GM19328 (cell line): ENCODE results near the gene CHD2.
"Not testable (repeated sequence)": the region's sequence is repeated elsewhere in the genome, so short reads cannot be mapped to it uniquely, and the experiment has no call there.

Source experiments
- ATAC-seq: cut with Tn5 transposase; IDR thresholded peaks from one replicate; pipeline ENCODE4 v1.9.1; 2021; ENCODE audit warnings: mild to moderate bottlenecking, moderate library complexity; ENCODE audit not compliant: unreplicated experiment

The CHD2 gene

DNA sequence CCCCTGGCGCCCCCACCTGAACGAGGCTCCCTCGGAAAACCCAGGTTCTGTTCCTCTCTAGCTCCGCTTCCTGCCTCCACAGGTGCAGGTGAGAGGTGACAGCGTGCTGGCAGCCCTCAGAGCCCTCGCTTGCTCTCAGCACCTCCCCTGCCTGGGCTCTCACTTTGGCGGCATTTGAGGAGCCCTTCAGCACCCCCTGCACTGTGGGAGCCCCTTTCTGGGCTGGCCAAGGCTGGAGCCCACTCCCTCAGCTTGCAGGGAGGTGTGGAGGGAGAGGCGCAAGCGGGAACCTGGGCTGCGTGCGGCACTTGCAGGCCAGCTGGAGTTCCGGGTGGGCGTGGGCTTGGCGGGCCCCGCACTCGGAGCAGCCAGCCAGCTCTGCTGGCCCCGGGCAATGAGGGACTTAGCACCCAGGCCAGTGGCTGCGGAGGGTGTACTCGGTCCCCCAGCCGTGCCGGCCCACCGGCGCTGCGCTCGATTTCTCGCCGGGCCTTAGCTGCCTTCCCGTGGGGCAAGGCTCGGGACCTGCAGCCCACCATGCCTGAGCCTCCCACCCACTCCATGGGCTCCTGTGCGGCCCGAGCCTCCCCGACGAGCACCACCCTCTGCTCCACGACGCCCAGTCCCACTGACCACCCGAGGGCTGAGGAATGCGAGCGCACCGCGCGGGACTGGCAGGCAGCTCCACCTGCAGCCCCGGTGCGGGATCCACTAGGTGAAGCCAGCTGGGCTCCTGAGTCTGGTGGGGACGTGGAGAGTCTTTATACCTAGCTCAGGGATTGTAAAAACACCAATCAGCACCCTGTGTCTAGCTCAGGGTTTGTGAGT, 131.6 kb downstream of the CHD2 start:
- ATAC-seq: not testable (repeated sequence)

DNA sequence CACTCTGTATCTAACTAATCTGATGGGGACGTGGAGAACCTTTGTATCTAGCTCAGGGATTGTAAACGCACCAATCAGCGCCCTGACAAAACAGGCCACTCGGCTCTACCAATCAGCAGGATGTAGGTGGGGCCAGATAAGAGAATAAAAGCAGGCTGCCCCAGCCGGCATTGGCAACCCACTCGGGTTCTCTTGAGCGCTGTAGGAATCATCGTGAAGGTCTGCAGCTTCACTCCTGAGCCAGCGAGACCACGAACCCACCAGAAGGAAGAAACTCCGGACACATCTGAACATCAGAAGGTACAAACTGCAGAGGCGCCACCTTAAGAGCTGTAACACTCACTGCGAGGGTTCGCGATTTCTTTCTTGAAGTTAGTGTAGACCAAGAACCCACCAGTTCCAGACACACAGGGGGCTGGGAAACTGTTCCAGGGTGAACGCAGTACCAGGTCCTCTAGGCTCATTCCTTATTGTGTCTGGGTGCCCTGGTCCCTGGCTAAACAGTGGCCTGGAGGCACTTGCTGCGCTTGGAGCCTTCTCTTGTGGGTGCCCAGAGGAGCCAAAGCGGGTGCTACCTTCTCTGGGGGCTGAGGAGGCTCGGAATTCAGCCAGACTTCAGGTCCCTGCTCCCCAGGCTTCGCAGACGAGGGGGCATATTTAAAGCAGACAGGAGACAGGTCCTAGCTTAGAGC, 132.5 kb downstream of the CHD2 start:
- not testable (repeated sequence) for ATAC-seq

DNA sequence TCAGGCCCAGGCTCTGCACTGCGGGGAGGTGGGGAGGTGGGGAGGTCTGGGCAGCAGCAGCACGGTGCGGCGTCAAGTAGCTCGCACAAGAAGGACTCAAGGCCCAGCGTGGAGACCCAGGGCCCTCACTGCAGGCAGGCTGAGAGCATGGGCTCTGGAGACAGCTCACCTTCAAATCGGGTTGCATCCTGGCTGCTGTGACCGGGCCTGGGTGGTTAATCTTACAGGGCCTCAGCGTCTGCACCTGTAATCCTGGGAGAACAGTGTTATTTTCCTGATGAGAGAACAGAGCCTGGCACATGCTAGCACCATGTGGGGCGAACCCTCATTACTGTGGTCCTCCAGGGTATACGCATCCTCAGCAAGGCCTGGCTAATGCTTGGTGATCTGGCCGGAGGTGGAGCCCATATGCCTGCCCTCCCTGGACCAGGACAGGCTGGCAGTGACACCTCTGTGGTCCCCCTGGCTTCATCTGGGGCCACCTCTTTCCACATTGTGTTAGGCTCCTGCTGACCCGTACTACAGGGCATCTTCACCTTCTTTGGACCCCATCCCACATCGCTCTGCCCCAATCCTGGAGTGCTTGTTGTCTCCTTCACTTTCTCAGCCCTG, 133.4 kb downstream of the CHD2 start:
- ATAC-seq: no peak

DNA sequence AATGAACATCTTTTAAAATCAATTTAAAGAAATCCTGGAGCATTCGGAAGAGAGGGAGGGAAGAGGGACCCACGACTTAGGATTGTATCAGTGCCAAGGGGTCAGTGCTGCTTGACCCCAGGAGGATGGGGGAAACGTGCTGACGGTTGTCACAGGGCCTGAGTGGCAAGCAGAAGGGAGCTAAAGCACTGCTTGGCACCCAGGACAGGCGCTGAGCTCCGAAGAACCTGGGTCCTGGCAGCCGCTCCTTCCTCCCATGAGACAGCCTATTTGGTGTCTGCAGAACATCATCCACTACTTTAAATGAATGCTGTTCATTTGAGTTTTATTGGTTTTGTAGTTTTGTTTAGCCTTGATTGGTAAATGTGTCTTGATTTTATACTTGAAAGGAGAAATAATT, 134.4 kb downstream of the CHD2 start:
- no peak for ATAC-seq

DNA sequence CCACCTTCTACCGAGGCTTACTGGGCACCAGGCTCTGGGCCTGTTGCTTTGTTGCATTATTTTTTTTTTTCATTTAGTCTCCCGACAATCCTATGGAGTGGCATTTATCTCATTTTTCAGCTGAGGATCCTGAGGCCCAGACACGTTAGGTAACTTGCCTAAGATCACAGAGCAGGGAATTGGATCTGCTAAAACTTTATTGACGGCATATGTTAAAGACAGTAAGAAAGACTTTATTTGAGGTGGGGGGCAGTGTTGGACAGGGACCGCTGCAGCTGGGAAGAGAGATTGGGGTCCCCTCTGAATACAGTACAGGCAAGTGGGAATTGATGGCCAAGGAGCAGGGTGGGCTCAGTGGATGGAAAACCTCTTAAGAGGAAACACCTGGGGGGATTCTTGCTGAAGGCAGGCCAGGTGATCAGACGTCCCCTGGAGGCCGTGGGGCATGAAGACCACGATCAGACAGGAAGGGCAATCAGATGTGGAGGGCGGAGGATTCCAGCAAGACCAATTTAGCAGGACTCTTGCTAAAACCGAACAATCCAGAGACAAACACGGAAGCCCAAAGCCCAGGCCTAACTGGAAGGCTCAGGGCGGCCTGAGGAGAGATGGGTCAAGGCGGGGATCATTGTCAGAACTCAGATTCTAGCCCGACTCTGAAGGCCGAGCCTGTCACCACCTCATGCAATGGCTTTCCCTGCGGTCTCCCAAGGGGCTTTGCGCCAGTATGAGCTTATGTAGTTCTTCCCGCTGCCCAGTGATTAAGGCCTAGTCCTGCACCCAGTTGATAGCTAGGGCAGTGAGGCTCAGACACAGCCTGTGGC, 135.2 kb downstream of the CHD2 start:
- ATAC-seq: no peak

DNA sequence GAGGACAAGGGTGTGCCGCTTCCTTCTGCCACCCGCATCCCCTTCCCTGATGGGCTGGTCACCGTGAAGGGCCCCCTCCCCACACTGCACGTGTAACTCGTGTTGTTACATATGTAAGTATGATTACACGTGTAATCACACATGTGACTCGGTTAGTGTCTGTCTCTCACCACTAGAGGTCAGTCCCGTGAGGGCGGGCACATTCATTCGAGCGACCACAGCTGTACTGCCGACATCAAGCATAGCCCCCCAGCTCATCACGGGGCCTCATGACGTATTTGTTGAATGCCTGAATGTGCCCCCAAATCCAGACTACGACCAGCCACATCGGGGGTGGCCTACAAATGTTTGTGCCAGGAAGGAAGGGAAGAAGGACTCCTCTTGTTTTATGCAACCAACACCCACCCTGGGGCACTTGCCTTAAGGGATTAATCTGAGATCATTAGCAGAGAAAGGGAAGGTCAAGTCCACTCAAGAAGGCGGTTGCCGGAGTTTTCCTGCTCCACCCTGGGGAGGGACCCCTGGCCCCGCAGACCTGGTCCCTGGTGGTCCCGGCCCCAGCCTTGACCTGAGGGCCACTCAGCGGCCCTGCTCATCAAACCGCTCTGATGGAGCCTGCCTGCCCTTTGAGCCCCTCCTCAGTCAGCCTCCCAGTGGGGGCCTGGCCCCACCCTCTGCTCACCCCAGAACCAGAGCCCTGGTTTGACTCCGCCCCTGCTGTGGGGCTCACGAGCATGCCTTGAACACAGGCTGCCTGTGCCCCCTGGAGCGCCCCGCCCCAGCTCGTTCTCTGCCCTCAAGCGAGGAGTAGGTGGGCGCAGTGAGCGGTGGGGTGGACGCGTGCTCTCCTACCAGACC, 136.1 kb downstream of the CHD2 start:
- peak; percentile 61 for ATAC-seq

DNA sequence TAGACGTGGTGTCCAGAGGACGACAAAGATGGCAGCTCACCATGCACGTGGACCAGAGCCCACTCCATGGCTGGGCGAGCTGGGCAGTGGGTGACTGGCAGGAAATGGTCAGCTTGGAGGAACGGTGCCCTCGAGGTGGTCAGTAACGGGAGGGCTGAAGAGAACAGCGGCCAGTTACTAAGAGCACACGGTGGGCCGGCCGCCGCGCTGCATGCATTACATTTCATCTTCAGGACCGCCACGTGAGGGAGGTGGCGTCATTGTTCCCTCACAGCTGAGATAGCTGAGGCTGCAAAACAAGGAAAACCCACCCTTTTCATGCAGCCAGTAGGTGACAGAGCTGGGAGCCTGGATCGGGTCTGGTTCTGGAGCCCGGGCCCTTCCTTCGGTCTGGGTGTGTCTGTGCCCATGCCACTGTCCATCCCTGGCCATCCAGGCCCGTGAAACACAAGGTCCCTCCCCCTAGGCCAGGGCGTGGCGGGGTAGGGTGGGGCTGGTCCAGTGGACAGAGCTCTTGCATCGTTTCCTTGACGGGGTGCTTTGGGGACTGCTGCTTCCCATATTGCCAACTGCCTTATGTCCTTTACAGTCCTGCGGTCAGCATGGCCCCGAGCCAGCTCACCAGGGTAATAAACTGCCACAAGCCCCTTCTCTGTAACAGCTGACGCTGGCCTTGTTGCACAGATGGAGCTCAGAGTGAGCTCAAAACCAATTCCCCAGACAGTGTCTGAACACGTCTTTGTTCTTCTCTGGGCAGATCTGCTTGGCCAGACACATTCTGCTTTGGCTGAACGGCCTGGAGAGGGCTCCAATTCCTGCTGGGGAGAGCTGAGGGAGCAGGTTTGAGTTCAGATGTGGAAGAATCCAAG, 137.1 kb downstream of the CHD2 start:
- no peak for ATAC-seq

DNA sequence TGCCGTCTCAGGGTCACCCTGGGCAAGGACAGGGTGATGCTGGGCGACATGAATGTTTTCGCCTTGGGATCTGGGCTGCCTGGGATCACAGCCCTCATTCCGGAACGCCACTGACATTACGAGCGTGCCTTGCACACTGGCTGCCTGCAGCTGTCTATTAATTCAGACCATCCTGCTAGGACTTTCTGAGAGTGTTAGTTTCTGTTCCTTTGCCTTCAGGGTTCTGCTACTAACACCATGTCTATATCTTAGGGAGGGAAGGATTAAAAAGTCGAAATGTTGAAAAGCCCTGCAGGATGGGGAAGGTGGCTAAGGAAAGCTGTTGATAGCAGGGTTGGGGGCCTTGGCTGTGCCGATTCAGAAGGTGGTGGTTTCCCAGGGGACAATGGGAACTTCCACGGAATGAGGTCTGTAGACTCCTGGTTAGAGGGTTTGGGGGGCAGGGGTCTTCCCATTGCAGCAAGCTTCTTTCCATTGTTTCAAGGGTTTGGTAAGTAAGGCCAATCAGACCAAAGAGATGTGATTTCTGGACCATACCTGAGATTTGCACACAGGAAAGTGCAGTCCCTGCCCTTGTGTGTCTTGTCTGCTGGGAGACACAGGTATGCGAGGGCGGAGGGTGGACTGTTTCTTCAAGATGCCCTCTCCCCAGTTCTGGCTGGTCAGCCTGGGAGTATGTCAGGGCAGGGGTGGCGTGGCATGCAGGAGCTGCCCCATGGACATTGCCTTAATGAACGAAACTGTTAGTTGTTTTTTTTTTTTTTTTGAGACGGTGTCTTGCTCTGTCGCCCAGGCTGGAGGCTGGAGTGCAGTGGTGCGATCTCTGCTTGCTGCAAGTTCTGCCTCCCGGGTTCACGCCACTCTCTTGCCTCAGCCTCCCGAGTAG, 137.9 kb downstream of the CHD2 start:
- no peak for ATAC-seq

DNA sequence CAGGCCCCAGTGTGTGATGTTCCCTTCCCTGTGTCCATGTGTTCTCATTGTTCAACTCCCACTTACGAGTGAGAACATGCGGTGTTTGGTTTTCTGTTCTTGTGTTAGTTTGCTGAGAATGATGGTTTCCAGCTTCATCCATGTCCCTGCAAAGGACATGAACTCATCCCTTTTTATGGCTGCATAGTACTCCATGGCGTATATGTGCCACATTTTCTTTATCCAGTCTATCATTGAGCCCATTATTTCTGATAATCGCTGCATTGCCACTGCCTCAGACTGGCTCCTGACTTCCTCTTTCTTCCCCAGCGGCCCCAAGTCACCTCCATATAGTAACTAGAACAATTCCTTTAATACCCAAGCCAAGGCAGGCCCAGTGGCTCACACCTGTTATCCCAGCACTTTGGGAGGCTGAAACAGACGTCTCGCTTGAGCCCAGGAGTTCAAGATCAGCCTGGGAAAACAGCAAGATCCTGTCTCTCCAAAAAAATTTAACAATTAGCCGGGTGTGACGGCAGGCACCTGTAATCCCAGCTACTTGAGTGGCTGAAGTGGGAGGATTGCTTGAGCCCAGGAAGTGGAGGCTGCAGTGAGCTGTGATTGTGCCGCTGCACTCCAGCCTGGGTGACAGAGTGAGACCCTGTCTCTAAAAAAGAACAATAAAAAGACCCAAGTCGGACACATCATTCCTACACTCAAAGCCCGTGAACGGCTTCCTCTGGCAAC, 139.6 kb downstream of the CHD2 start:
- ATAC-seq: not testable (repeated sequence)

DNA sequence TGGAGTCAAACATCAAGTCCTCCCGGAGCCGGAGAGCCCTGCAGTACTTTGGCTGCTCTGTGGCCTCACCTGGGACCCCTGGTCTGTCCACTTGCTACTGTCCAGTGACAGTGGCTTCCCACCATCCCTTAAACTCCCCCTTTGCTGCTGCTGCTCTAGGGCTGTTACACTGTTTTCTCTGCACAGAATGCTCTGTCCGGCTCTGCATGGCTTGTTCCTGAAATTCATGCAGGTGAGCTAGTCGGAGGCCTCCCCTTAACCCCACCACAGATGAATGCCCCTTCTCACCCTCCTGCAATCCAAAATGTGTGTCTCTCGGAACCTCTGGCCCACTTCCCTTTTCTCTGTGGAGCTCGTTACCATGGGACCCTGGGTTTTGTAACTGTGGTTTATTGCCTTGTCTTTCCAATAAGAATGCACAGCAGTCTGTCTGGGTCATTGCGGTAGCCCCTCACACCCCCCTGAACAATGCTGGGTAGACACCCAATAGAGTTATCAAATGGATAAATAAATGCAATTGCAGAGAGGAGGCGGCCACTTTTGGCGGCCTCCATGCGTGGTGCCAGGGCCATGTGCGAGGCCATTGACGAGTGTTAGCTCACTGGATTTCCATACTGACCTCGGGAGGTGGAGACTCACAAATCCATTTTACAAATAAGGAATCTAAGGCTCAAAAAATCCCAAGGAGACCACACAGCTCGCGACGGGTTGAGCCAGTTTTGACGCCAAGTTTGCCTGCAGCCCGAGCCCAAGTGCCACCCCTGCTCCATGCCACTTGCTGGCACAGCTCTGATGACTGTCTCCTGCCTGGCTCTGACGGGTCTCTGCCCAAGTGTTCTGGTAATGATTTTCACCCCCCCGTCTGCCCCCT, 140.4 kb downstream of the CHD2 start:
- no peak for ATAC-seq

DNA sequence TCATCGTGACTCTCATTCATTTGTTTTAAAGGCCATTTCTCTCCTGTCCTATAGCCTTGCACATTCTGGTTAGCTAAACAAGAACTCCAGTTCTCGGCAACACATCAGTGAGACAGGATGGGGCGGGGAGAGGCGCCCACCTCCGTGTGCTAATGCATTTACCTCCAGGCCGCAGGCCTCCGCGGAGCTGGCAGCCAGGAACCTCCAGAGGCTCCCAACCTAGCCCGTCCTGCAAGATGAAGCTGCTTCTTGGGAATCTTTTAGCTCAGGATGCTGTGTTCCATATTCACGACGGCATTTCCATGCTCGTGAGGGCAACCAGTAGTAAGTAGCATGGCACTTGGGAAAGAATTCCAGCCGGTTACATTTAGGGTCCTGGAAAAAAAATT, 141.0 kb downstream of the CHD2 start:
- ATAC-seq: no peak

DNA sequence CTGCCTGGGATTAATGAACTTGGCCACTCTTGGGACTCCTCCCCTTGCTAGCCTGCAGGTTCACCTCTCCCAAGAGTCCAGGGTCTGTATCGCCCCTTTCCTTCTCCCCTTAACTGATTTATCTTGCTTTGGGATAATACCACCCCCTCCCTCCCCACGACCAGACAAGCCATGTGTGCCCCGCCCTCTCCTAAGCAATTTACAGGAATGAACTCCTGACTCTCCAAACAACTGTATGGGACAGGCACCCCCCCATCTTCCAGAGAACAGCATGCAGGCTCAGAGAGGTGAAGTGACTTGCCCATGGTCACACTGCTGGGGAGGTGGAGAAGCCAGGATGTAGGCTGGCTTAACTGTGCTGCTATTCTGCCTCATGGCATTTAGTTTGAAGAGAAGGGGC, 142.1 kb downstream of the CHD2 start:
- no peak for ATAC-seq

DNA sequence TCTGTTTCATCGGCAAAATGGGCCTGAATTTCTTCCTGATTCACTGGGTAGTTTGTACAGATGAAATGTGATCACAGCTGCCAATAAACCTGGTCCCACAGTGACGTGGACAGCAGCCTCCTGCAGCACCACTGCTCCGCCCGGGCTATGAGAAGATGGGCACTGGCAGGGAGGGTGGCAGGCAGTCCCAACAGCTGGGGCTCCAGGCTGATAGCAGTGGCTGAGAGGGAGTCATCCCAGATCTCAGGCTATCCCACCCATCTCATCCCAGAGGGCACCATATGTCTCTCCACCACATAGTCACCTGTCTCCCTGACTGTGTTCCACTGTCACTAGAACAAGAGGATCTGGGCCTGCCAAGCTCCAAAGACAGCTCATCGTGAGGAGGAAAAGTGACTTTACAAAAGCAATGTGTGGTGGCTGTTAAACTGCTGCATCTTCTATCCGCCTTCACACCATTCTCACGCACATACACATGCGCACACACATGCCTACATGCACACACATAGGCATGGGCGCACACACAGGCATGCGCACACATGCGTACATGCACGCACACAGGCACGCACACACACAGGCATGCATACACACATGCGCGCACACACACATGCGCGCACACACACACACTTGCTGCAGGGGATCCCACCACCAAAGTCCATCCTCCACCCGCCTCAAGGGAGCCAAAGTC, 142.7 kb downstream of the CHD2 start:
- ATAC-seq: no peak

DNA sequence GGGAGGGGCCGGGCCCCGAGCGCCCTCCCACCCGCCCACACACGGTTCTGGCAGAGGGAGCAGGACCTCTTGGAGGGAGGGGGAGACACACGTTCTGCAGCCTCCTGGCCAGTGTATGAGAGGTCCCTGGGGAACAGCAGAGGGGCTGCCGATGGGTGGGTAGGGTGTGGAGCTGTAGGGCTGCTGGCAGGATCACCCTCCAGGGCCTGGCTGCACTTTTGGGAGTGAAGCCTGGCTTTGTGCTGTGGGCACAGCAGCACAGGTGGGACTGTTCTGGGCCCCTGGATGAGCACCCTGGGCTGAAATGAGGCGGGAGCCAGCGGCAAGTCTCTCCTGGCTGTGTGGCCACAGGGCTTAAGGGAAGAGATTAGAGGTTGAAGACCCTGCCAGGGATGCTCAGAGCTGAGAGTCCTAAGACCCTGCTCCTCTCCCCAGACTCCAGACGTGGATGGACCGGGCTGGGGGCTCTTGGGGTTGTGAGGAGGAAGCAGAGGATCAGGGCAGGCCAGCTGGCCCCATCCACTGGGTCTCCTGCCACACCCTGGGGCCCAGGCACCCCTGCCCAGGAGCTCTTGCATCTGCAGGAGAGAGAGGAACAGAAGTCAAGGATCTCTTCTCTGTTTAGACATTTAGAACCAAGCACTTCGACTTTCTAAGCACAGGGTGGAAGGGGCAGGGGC, 143.6 kb downstream of the CHD2 start:
- ATAC-seq: no peak
